Hippocampal formation (tissue), 2 donors: Measurements from ENCODE around the gene PIK3IP1.

ENCODE experiments used
- DNase-seq, 2 donors: peaks; one replicate each; lab custom pipeline; 2025; lab: John Stamatoyannopoulos, UW

PIK3IP1 gene

GRCh38 chr22:31278626-31279326 lies 13.5 kb downstream of the PIK3IP1 start:
- DNase-seq: no peak

- DNase-seq: no peak
Measured at GRCh38 chr22:31278151-31278621, 14.1 kb downstream of the PIK3IP1 start.

DNA sequence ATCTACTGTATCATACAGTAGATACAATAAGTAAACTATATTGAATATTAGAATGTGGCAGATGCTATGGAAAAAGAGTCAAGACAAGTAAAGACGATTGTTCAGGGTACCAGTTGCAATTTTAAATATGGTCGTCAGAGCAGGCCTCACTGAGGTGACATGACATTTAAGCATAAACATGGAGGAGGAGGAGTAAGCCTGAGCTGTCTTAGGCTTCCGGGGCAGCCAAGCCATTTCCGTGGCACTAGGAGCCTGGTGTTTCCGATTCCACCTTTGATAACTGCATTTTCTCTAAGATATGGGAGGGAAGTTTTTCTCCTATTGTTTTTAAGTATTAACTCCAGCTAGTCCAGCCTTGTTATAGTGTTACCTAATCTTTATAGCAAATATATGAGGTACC lies 14.5 kb downstream of the PIK3IP1 start:
- no peak for DNase-seq

DNA sequence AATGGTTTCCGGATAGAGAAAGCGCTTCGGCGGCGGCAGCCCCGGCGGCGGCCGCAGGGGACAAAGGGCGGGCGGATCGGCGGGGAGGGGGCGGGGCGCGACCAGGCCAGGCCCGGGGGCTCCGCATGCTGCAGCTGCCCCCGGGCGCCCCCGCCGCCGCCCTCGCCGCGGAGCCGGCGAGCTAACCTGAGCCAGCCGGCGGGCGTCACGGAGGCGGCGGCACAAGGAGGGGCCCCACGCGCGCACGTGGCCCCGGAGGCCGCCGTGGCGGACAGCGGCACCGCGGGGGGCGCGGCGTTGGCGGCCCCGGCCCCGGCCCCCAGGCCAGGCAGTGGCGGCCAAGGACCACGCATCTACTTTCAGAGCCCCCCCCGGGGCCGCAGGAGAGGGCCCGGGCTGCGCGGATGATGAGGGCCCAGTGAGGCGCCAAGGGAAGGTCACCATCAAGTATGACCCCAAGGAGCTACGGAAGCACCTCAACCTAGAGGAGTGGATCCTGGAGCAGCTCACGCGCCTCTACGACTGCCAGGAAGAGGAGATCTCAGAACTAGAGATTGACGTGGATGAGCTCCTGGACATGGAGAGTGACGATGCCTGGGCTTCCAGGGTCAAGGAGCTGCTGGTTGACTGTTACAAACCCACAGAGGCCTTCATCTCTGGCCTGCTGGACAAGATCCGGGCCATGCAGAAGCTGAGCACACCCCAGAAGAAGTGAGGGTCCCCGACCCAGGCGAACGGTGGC lies 15.7 kb downstream of the PIK3IP1 start:
- no peak for DNase-seq

DNA sequence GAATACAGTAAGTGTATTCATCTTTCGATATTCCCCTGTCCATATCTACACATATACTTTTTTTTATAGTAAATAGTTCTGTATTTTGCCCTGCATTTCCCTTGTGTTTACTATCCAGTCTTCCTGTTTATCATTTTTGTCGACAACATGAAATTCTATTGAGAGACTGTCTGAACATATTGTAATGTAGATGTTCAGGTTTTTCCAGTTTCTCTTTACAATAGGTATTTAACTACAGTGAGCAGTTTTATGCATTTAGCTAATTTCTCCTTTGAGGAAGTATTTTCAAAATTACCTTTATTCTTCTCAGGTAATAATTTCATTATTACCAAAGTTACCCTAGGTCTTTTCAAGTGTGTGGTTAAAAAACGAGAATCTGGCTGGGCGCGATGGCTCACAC lies 16.7 kb downstream of the PIK3IP1 start:
- no peak for DNase-seq

GRCh38 chr22:31275018-31275417 lies 17.3 kb downstream of the PIK3IP1 start:
- no peak for DNase-seq

DNA sequence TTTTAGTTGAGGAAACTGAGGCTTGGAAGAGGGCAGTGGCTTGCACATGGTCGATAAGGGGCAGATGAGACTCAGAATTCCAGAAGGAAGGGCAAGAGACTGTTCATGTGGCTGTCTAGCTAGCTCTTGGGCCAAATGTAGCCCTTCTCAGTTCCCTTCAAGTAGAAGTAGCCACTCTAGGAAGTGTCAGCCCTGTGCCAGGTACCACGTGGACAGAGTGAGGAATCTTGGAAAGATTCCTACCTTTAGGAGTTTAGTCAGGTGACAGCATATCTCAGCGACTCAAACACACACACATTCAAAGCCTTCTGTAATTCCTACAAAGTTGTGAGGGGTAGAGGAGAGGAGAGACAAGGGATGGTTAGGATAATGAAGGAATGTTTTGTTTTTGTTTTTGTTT lies 18.3 kb downstream of the PIK3IP1 start:
- DNase-seq: no peak

DNA sequence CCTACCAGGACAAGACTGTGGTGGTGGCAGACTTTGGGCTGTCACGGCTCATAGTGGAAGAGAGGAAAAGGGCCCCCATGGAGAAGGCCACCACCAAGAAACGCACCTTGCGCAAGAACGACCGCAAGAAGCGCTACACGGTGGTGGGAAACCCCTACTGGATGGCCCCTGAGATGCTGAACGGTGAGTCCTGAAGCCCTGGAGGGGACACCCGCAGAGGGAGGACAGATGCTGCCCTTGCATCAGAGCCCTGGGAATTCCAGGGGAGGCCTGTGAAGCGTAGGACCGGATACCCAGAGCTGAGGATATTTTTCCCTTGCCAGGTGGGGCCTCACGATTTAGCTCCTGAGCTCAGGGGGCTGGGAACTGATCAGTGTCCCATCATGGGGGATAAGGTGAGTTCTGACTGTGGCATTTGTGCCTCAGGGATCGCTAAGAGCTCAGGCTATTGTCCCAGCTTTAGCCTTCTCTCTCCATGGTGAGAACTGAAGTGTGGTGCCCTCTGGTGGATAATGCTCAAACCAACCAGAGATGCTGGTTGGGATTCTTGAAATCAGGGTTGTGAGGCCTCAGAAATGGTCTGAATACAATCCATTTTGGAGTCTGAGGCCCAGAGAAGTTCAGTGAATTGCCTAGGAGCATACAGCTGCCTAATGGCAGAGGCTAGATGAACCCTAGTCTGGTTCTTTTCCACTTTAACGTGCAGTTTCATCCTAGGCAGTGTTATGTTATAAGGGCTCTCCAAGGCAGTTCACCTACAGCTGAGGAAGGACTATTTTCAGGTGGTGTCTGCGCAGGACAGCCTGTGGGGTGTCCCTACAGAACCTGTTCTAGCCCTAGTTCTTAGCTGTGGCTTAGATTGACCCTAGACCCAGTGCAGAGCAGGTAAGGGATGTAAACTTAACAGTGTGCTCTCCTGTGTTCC lies 19.5 kb downstream of the PIK3IP1 start:
- DNase-seq: peak; percentile 62 to 67

- no peak for DNase-seq
Measured at GRCh38 chr22:31271485-31271884, 20.8 kb downstream of the PIK3IP1 start.

- no peak for DNase-seq
Measured at GRCh38 chr22:31271026-31271425, 21.3 kb downstream of the PIK3IP1 start.

DNA sequence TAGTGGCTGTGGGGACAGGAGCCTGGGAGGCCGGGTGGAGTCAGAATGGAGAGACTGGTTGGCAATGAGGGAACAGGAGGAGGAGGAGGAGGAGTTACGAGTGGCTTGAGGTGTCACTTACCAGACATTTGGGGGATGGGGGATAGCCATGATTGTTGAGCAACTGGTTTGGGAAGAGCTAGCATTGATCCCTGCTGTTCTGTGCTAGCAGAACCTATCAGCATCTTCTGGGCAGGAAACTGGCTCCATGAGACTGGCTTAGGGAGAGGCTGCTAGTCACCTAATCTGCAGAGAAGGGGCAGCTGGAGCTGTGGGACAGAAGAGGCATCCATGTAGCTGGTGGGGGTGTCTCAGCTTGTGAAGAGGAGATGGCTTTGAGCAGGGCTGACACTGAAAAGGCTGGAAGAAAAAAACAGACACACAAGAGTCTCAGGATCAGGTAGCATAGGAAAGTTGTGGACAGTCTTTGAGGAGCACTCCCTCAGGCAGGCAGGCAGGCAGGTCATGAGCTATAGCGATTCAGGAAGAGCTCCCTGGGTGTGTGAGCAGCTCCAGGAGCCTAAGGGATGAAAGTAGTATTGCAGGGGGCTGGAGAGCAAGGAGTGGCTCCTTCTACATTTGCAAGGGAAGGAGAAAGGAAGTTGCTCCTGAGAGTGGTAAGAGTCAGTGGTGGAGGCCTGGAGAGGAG lies 22.3 kb downstream of the PIK3IP1 start:
- no peak for DNase-seq

DNA sequence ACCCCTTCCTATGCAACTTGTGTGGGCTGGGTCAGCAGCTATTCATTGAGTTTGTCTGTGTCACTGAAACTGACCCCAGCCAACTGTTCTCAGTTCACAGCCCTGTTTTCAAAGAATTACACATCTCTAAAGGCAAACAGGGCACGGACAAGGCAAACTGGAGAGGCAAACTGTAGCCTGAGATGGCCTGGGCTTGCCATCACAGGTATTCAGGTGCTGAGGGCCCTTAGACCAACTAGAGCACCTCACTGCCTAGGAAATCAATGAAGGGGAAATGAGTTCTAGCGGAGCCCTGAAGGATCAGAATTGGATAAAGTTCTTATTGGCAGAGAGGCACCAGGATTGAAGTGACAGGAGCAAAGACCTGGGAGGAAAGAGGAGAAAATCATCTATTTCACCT lies 24.0 kb downstream of the PIK3IP1 start:
- DNase-seq: no peak

- no peak for DNase-seq
Measured at GRCh38 chr22:31263896-31264640, 28.2 kb downstream of the PIK3IP1 start.

GRCh38 chr22:31262312-31263133 lies 29.8 kb downstream of the PIK3IP1 start:
- DNase-seq: no peak

DNA sequence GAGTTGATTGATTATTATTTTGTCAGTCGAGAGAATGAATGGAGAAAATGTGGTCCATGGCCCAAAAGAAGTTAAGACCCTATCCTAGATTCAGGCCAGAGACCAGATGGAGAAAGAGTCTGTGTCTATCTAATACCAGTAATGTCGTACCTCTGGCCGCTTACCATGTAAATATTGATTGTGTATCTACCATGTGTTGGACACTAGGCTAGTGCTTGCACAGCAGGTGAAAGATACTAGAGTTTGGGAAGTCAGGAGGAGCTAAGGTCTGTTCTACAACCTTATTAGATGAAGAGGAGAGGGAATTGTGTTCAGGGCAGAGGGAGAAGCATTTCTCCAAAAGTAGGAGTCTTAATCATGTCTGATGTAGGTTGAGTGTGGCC lies 31.8 kb downstream of the PIK3IP1 start:
- no peak for DNase-seq

GRCh38 chr22:31259798-31260473 lies 32.4 kb downstream of the PIK3IP1 start:
- DNase-seq: no peak

- no peak for DNase-seq
Measured at GRCh38 chr22:31253949-31254348, 38.3 kb downstream of the PIK3IP1 start.

DNA sequence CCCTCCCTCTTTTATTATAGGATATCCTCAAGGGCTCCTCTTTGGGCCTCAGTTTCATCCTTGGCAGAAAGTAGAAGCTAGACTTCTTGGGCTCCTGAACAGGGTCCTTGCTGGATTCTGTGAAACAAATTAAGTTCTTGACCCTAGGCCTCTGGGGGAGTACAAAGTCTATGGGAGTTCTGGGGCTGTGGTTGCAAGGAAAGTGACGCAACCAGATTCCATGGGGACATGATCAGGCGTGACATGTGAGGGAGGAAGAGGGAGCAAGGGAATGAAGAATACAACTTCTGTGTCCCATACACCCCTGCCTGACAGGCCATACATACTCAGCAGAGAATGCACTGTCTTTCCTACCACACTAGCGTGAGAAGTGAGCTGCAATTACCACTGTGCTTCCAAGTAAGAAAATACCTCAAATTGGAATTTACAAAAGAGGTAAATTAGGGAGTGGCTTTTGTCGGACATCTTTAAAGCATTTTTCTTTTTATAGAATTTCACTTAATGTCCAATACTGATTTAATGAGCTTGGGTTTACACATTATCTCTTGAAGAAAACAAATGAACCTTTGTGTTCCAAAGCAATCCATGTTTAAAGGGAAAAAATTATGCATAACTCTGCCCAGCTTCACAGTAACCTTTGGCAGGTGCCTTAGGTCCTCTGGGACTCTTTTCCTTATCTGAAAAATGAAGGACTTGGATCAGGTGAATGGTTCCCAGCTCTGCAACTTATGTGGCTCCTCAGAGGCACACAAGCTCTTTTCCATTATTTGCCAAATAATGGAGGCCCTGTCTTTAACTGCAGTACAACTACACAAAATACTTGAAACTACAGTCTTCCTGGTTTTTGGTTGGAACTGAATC lies 41.3 kb downstream of the PIK3IP1 start:
- DNase-seq: no peak
